NCI-H128 (cell line): Measurements from ENCODE around the gene CD38.
"Not testable (repeated sequence)": the region's sequence is repeated elsewhere in the genome, so short reads cannot be mapped to it uniquely, and the experiment has no call there.

ENCODE experiments used
- DNase-seq: peaks from one replicate; lab custom pipeline; 2025; ENCODE audit not compliant: unreplicated experiment; lab: John Stamatoyannopoulos, UW

Gene CD38

DNA sequence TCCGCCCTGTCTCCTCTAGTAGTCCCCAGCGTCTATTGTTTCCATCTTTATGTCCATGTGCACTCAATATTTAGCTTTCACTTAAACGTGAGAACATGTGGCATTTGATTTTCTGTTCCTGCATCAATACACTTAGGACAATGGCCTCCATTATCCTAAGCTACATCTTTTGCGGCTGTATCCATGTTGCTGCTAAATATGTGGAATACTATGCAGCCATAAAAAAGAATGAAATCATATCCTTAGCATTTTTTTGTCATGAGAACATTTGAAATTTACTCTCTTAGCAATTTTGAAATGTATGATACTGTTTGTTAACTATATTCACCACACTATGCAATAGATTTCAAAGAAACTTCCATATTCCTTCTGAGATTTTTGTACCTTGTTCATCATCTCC lies 19.8 kb upstream of the CD38 start:
- DNase-seq: no peak

DNA sequence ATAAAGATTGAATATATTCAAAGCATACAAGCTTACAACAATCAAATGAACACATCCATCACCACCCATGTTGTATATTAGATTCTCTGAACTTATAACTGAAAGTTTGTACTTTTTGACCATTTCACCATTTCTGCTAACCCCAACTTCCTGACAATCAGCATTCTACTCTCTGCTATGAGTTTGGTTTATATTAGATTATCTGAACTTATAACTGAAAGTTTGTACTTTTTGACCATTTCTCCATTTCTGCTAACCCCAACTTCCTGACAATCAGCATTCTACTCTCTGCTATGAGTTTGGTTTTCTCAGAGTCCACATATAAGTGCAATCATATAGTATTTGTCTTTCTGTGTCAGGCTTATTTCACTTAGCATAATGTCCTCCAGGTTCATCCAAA lies 15.7 kb upstream of the CD38 start:
- DNase-seq: not testable (repeated sequence)

DNA sequence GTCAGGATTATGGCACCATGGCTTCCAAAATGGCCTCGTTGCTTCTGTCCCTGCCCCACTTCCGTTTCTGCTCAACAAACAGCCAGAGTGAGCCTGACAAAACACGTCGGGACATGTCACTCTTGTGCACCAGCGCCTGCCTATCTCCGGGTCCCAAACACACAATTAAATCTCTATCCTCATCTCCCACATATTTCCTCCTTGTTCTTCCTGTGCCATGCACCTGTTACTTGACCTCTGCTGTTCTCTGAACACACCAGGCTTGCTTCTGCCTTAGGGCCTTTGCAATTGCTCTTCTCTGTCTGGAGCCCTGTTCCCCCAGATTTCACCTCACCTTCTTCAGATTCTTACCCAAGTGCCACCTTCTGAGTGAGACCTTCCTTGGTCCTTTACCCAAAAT lies 12.7 kb upstream of the CD38 start:
- DNase-seq: no peak

GRCh38 chr4:15765910-15766697 lies 12.0 kb upstream of the CD38 start:
- DNase-seq: no peak

DNA sequence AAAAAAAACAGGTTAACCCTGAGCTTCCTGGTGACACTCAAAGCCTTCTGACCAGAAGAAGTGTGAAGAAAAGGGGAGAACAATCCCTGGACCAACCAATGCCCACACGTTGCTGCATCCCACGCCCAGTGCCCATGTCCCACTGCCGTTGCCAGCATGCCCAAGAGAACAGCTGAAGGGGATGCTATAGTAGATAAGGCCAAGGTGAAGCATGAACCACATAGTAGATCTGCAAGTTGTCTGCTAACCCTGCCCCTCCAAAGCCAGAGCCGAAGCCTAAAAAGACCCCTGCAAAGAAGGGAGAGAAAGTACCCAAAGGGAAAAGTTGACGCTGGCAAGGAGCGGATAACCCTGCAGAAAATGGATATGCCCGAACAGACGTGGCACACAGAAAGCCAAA lies 11.3 kb upstream of the CD38 start:
- DNase-seq: no peak

DNA sequence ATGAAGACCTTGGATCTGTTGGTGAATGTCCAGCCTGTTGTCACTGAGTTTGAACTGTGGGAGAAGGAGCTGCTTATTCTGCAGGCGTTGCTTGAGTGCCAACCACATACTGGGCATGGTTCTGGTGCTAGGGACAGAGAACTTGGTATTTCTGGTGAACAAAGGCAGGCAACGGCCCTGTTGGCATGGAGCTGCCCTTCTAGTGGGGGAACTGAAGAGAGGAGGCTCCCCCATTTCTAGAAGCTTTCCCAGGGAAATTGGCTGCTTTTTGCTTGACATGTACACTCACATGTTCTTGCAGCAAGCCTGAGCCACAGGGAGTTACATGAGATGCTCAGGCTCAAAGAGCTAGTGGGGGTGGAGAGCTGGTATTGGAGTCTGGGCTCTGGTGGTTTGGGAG lies 8.9 kb upstream of the CD38 start:
- no peak for DNase-seq

DNA sequence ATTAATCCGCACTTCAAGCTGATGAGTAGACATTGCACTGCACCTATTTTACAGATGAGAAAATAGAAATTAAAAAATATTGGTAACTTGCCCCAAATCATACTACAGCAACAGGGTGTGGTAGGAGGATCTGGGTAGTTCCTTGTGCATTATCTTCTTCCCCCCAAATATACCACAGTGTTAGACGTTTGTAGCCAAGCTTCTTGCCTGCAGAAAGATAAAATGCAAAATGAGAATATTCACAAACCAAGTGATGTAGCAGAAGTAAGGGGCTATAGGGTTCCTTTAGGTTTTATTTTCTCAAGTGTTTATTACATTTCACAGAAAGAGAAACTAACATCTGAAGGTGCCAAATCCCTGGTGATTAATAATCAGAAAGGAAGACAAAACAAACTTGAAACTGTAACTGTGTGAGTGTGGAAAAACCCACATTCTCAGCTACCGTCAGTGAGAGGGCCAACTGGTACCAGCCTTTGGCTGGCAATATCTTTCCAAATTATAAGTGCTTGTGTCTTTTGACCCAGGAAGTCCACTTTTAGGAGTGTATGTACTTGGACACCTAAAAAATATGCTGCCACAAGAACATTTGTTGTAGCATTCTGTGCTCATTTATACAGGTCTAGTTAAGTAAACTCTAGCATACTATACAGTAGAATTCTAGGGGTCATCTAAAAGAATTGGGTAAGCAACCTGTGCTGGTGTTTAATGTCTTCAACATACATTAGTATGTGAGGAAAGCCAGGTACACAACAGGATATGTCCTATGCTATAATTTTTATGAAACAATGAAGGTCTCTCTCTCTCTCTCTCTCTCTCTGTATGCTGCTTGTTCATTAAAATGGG lies 6.7 kb upstream of the CD38 start:
- no peak for DNase-seq

GRCh38 chr4:15774020-15774420 lies 4.1 kb upstream of the CD38 start:
- DNase-seq: no peak

- DNase-seq: no peak
These were observed 1.1 kb upstream of the CD38 start for GRCh38 chr4:15776871-15777648.

GRCh38 chr4:15777697-15778288 lies 335 bp upstream of the CD38 start:
- DNase-seq: no peak

- DNase-seq: no peak
These were observed 1.2 kb downstream of the CD38 start for GRCh38 chr4:15779306-15779705.

- no peak for DNase-seq
These were observed 1.7 kb downstream of the CD38 start for GRCh38 chr4:15779809-15780208.

- no peak for DNase-seq
These were observed 3.4 kb downstream of the CD38 start for GRCh38 chr4:15781427-15782095.

DNA sequence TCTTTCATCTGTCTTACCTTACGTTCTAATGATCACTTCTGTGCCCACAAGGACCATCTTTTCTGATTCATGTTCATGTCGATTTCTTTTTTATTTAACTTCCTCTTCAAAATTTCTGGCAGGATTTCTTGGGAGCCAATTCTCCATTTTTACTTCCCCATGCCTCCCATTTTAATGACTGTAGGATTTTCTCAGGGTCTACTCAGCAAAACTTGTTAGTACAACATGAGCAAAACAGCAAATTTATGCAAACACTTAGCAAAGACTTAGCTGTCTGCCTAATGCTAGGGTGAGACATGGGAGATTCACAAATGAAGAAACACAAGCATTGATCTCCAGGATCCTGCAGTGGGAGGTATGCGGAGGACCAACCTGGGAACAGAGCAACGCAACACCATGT lies 5.5 kb downstream of the CD38 start:
- DNase-seq: no peak

DNA sequence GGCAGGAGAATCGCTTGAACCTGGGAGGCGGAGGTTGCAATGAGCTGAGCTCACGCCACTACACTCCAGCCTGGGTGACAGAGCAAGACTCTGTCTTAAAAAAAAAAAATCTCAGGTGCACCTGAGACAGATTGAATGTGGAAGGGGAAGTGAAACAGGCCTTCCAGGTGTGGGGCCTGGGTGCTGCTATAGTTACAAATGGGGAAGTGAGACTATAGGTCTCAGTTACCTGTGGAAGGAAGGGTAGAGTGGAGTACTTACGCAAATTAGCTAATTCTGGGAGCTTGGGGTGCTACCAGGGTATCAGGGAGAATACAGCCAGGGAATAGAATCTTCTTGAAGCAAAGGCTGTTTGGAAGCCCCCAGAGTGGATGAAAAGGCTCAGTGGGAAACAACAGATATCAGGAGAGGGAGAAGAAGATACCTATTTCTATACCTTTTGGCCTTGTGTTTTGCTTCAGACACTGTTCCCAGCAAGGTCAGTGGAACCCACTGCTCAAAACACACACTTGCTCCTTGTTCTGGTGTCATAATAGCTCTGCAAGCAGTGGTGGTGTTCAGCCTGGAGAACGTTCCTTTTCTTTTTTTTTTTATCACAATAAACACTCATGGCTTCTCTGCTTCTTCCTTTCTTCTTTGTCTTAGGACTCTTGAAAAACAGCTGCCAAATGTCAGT lies 7.0 kb downstream of the CD38 start:
- no peak for DNase-seq

DNA sequence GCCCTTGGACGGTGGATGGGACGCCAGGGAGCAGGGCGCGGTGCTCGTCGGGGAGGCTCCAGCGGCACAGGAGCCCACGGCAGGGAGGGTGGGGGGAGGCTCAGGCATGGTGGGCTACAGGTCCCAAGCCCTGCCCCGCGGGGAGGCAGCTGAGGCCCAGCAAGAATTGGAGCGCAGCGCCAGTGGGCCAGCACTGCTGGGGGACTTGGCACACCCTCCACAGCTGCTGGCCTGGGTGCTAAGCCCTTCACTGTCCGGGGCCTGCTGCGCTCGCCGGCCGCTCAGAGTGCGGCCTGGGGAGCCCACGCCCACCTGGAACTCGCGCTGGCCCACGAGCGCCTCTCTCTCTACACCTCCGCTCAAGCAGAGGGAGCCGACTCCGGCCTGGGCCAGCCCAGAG lies 8.6 kb downstream of the CD38 start:
- no peak for DNase-seq

DNA sequence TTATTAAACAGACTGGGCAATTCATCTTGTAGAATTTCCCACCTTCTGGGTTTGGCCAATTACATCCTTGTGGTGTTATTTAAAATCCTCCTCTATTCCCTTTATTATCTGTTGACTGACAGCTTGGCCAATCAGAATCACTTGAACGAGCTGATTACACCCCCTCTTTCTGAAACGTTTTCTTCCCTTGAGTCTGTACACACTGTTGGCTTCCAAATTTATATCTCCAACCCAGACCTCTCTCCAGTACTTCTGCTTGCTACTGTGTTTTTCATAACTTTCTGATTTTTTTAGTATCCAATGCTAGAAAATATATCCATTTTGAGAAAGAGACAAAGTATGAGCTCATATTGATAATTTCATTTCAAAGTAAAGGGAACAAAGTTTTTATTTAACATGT lies 14.8 kb downstream of the CD38 start:
- no peak for DNase-seq

DNA sequence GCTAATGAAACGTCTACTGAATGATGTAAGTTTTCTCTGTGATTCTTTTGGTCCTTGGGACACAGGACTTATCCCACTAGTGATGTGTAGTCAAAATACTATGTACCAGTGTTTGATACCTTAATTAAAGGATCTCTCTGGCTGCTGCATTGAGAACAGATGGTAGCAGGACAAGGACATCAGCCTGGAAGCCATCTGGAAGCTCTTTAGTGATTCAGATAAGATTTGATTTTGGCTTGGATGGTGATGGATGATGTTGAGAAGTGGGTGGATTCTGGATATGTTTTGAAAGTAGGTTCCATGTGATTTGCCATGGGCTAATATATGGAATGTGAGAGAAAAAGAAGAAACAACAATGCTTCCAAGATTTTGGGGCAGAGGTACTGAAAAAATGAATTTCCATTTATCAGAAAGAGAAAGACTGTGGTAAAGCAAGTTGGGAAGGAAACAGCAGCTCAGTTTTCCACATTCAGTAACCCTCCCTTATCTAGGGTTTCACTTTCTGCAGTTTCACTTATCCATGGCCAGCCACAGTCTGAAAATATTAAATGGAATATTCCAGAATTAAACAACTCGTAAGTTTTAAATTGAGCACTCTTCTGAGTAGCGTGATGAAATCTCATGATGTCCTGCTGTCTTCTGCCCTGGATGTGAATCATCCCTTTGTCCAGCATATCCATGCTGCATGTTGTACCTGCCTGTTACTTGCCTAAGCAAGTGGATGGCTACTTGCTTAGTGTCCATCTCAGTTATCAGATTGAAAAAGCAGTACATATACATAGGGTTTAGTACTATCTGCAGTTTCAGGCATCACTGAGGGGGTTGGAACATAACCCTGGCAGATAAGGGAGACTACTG lies 15.6 kb downstream of the CD38 start:
- no peak for DNase-seq

DNA sequence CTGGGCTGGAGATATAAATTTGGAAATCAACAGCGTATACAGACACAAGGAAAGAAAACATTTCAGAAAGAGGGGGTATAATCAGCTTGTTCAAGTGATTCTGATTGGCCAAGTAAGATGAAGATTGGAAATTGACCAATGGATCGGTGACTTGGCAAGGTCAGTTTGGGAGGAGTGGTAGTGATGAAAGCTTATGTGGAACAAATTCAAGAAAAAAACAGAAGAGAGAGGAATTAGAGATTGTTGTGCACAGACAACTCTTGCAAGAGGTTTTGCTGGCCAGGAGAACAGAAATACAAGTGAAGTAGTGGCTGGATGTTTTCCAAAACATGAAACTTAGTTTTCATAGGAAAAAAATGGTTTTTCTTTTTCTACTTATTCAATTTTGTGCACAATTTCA lies 16.3 kb downstream of the CD38 start:
- DNase-seq: no peak
